ENCODE data around the gene SEPHS1. TPM values are rescaled to one million over a fixed set of nuclear protein-coding genes. Genes with fewer than 3 reads are reported as not detected.

Gene SEPHS1
- total and polyA plus RNA-seq, 2 donors from 2014 or later, result 48.8 to 53.5 TPM

DNA sequence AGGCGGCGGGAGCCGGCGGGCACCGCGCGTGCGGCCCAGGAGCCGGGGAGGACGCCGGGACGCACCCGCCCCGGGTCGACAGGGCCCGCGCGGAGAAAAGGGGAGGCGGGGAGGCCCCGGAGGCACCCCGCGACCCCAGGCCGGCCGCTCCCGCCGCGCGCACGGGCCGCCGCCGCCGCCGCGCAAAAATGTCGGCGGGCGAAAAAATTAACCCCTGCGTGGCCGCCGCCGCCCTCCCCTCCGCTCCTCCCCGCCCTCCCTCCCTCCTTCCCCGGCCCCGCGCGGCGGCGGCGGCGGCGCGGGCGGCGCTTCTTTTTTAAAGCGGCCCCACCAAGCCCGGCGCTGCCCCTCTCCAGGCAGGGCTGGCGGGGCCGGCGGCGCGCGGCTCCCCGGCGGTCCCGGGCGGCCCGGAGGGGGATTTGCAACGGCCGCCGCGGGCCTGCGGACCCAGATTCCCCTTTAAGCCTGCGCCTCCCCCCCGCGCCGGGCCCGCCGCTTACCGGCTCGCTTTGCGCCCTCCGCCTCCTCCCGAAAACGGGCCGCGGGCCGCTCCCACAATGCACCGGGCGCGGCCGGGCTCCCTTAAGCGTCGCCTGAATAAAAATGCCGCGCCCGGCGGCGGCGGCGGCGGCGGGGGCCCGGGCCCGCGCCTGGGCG lies 465 bp downstream of the SEPHS1 start:
- no peaks in the 10 kb centered on the region for H3K27me3 ChIP-seq (ENCODE audit: control insufficient read depth, insufficient read depth, low read length)
- no peak overlapping the region for H3K4me3 ChIP-seq (ENCODE audit: low read length in 3 of 3)
- no peak overlapping the region for H3K9ac ChIP-seq (ENCODE audit: low read length in 3 of 3)
- peak; percentile 87 to 95 (median 92) for DNase-seq
- no peaks in the 10 kb centered on the region for H3K9me3 ChIP-seq (ENCODE audit: control insufficient read depth in 2 of 3, insufficient read depth in 1 of 3, low read length in 3 of 3)
- peak overlapping the region; percentile 86 to 88 for H3K27ac ChIP-seq (ENCODE audit: low read depth in 2 of 2, low read length in 2 of 2)
- H3K36me3 ChIP-seq (ENCODE audit: control insufficient read depth in 2 of 3, insufficient read depth in 3 of 3, low read length in 3 of 3), result no peaks in the 10 kb centered on the region
- TF ChIP-seq, protein P1, sequence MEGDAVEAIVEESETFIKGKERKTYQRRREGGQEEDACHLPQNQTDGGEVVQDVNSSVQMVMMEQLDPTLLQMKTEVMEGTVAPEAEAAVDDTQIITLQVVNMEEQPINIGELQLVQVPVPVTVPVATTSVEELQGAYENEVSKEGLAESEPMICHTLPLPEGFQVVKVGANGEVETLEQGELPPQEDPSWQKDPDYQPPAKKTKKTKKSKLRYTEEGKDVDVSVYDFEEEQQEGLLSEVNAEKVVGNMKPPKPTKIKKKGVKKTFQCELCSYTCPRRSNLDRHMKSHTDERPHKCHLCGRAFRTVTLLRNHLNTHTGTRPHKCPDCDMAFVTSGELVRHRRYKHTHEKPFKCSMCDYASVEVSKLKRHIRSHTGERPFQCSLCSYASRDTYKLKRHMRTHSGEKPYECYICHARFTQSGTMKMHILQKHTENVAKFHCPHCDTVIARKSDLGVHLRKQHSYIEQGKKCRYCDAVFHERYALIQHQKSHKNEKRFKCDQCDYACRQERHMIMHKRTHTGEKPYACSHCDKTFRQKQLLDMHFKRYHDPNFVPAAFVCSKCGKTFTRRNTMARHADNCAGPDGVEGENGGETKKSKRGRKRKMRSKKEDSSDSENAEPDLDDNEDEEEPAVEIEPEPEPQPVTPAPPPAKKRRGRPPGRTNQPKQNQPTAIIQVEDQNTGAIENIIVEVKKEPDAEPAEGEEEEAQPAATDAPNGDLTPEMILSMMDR (IDR thresholded peaks at IDR 0.05; ENCODE audit: borderline replicate concordance, extremely low read depth, insufficient read depth), result no peak
- intact Hi-C loops (cut with DNase I), result no loop called here
- H3K4me1 ChIP-seq (ENCODE audit: control insufficient read depth in 2 of 3, insufficient read depth in 2 of 3, low read depth in 1 of 3, low read length in 3 of 3), result peaks cover 0 to 11% (median 3%) of the 10 kb centered on the region in 3 donors
- FAIRE-seq, result no peak

DNA sequence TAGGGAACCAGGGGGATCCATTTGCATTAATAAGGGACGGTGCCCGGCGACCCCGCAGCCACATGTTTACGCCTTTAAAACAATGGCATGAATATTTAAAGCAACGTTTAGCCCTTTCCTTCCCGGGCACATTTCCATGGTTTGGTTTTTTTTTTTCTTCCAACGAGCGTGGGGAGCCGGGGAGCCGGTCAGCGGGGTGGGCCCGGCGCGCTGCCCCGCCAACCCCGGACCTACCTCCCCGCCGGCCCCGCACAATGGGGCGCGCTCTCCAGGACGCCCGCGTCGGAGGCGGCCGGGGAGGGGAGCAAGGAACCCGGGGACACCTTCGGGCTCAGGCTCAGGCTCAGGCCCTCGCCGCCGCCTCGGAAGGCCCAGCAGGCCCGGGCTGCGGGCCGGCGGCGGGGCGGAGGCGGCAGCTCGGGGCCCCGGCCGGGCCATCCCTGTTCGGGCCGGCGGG lies 1.0 kb downstream of the SEPHS1 start:
- no peaks in the 10 kb centered on the region for H3K27me3 ChIP-seq (ENCODE audit: control insufficient read depth, insufficient read depth, low read length)
- H3K27ac ChIP-seq (ENCODE audit: low read depth in 2 of 2, low read length in 2 of 2), result peak overlapping the region; percentile 86 to 88
- intact Hi-C loops (cut with DNase I), result no loop called here
- no peaks in the 10 kb centered on the region for H3K36me3 ChIP-seq (ENCODE audit: control insufficient read depth in 2 of 3, insufficient read depth in 3 of 3, low read length in 3 of 3)
- TF ChIP-seq, protein P1 (IDR thresholded peaks at IDR 0.05; ENCODE audit: borderline replicate concordance, extremely low read depth, insufficient read depth), result no peak
- H3K9me3 ChIP-seq (ENCODE audit: control insufficient read depth in 2 of 3, insufficient read depth in 1 of 3, low read length in 3 of 3), result no peaks in the 10 kb centered on the region
- no peak for FAIRE-seq
- peak; percentile 15 to 74 (median 56) for DNase-seq
- peaks cover 0 to 11% (median 3%) of the 10 kb centered on the region in 3 donors for H3K4me1 ChIP-seq (ENCODE audit: control insufficient read depth in 2 of 3, insufficient read depth in 2 of 3, low read depth in 1 of 3, low read length in 3 of 3)
- H3K9ac ChIP-seq (ENCODE audit: low read length in 3 of 3), result peak overlapping the region; percentile 63 to 91 (median 63)
- peak overlapping the region; percentile 59 to 75 (median 74) for H3K4me3 ChIP-seq (ENCODE audit: low read length in 3 of 3)

DNA sequence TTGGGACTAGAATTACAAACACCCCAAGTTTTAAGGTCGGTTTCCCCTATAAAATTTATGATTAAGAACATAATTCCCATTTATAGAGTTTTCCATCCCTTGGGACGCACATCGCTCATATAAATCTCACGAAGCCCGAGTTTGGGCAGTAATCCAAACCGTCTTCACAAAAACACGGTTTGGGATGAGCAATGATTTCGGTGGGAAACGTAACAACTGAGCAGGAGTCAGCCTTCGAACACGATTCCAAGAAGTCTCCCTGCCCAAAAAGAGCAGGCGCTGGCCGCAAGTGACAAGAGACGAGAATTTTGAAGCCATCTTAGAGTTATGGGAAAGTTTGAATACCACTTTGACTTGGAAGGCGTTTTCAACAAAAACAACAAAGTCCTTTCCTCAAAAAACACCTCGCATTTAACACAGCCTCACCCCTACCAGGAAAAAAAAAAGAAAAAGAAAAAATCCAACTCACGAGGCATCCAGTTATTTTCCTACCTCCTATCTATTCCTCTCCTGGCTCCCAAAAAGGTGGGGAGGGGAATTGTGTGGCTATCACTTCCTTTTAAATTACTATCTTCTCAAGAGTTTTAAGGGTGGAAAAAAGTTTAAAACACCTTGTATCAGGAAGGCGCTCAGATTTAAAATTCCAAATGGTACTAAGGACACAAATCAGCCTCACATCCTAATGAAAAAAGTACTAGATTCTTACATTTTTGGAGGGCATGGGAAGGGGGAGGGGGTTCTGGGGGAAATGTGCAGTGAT lies 1.6 kb downstream of the SEPHS1 start:
- FAIRE-seq (no peak), DNase-seq (peak in 4 of 5 donors; percentile 24 to 72 (median 54))
- H3K4me3 ChIP-seq (ENCODE audit: low read length in 3 of 3), result peak overlapping the region; percentile 59 to 75 (median 74)
- intact Hi-C loops (cut with DNase I), result no loop called here
- no peaks in the 10 kb centered on the region for H3K9me3 ChIP-seq (ENCODE audit: control insufficient read depth in 2 of 3, insufficient read depth in 1 of 3, low read length in 3 of 3)
- H3K36me3 ChIP-seq (ENCODE audit: control insufficient read depth in 2 of 3, insufficient read depth in 3 of 3, low read length in 3 of 3), result no peaks in the 10 kb centered on the region
- TF ChIP-seq, protein P1 (IDR thresholded peaks at IDR 0.05; ENCODE audit: borderline replicate concordance, extremely low read depth, insufficient read depth), result no peak
- peak overlapping the region; percentile 86 to 88 for H3K27ac ChIP-seq (ENCODE audit: low read depth in 2 of 2, low read length in 2 of 2)
- peaks cover 0 to 11% (median 3%) of the 10 kb centered on the region in 3 donors for H3K4me1 ChIP-seq (ENCODE audit: control insufficient read depth in 2 of 3, insufficient read depth in 2 of 3, low read depth in 1 of 3, low read length in 3 of 3)
- H3K27me3 ChIP-seq (ENCODE audit: control insufficient read depth, insufficient read depth, low read length), result no peaks in the 10 kb centered on the region
- H3K9ac ChIP-seq (ENCODE audit: low read length in 3 of 3), result peak overlapping the region; percentile 63 to 91 (median 71)
